ENCODE measurements around the gene SPIRE2. TPM values are rescaled to one million over a fixed set of nuclear protein-coding genes. Genes with fewer than 3 reads are reported as not detected.
"Not testable (repeated sequence)": the region's sequence is repeated elsewhere in the genome, so short reads cannot be mapped to it uniquely, and the experiment has no call there.

The SPIRE2 gene, protein sequence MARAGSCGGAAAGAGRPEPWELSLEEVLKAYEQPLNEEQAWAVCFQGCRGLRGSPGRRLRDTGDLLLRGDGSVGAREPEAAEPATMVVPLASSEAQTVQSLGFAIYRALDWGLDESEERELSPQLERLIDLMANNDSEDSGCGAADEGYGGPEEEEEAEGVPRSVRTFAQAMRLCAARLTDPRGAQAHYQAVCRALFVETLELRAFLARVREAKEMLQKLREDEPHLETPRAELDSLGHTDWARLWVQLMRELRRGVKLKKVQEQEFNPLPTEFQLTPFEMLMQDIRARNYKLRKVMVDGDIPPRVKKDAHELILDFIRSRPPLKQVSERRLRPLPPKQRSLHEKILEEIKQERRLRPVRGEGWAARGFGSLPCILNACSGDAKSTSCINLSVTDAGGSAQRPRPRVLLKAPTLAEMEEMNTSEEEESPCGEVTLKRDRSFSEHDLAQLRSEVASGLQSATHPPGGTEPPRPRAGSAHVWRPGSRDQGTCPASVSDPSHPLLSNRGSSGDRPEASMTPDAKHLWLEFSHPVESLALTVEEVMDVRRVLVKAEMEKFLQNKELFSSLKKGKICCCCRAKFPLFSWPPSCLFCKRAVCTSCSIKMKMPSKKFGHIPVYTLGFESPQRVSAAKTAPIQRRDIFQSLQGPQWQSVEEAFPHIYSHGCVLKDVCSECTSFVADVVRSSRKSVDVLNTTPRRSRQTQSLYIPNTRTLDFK
- 10 to 100 TPM; 51.7 to 80.5 TPM for total RNA-seq

DNA sequence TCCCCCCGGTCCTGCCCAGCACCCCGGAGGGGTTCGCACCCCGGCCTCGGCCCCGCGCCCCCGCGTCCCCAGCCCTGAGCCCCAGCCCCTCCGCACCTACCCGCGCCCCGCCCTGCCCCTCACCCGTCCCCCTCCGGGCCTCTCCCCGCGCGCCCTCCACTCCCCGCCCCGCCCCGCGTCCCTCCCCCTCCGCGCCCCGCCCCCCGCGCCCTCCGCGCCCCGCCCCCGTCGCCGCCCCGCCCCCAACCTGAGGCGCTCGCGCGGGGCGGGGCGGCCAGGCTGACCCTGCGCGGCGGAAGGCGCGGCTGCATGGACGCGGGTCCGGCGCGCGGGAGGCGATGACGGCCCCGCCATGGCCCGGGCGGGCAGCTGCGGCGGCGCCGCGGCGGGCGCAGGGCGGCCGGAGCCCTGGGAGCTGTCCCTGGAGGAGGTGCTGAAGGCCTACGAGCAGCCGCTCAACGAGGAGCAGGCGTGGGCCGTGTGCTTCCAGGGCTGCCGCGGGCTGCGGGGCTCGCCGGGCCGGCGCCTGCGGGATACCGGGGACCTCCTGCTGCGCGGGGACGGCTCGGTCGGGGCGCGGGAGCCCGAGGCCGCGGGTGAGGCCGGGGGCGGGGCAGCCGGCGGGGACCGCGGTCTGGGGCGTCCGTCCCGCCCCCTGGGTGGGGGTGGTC, at the start of gene SPIRE2:
TSS of gene SPIRE2 (plus strand) at position 277 of the 671 bp plus-strand sequence. CDS start at position 353, 76 bp downstream.
- Histone ChIP-seq H3K36me3 (no peaks in the 10 kb centered on the region), H3K27me3 (no peaks in the 10 kb centered on the region), H3K27ac (peak within 1 kb of the TSS; percentile 93), H3K9me3 (no peaks in the 10 kb centered on the region), H3K4me3 (peak within 1 kb of the TSS; percentile 65), H3K9ac (ENCODE audit: low read depth in 2 of 2, low read length in 2 of 2) (peak within 1 kb of the TSS; percentile 93 to 95), H3K4me1 (no peaks in the 10 kb centered on the region)
- peak; percentile 71 for DNase-seq
- TF ChIP-seq CTCF (IDR thresholded peaks at IDR 0.05) = no peak
- intact Hi-C loops (cut with DNase I) = no loop called here

GRCh38 chr16:89779231-89779908, 48.9 kb upstream of the SPIRE2 start:
- DNase-seq = no peak
- Histone ChIP-seq H3K27me3 (no peaks in the 10 kb centered on the region), H3K4me3 (no peak overlapping the region), H3K4me1 (no peaks in the 10 kb centered on the region), H3K9ac (ENCODE audit: low read depth in 2 of 2, low read length in 2 of 2) (no peak overlapping the region), H3K9me3 (no peaks in the 10 kb centered on the region), H3K36me3 (no peaks in the 10 kb centered on the region), H3K27ac (no peak overlapping the region)
- intact Hi-C loops (cut with DNase I) = no loop called here
- TF ChIP-seq CTCF (IDR thresholded peaks at IDR 0.05) = no peak

- H3K4me1 ChIP-seq = no peaks in the 10 kb centered on the region
- H3K27ac ChIP-seq = no peak overlapping the region
- intact Hi-C loops (cut with DNase I) = no loop called here
- H3K4me3 ChIP-seq = no peak overlapping the region
- no peaks in the 10 kb centered on the region for H3K9me3 ChIP-seq
- no peak for DNase-seq
- no peak overlapping the region for H3K9ac ChIP-seq (ENCODE audit: low read depth in 2 of 2, low read length in 2 of 2)
- TF ChIP-seq CTCF (IDR thresholded peaks at IDR 0.05) = no peak
- no peaks in the 10 kb centered on the region for H3K36me3 ChIP-seq
- no peaks in the 10 kb centered on the region for H3K27me3 ChIP-seq
Measured at GRCh38 chr16:89779909-89780305, 48.4 kb upstream of the SPIRE2 start.

GRCh38 chr16:89782489-89782888, 45.8 kb upstream of the SPIRE2 start:
- no peak for DNase-seq
- H3K27me3 ChIP-seq = no peaks in the 10 kb centered on the region
- no peak overlapping the region for H3K9ac ChIP-seq (ENCODE audit: low read depth in 2 of 2, low read length in 2 of 2)
- no peaks in the 10 kb centered on the region for H3K36me3 ChIP-seq
- no peaks in the 10 kb centered on the region for H3K9me3 ChIP-seq
- TF ChIP-seq CTCF (IDR thresholded peaks at IDR 0.05) = no peak
- intact Hi-C loops (cut with DNase I) = no loop called here
- H3K27ac ChIP-seq = no peak overlapping the region
- H3K4me1 ChIP-seq = no peaks in the 10 kb centered on the region
- no peak overlapping the region for H3K4me3 ChIP-seq

DNA sequence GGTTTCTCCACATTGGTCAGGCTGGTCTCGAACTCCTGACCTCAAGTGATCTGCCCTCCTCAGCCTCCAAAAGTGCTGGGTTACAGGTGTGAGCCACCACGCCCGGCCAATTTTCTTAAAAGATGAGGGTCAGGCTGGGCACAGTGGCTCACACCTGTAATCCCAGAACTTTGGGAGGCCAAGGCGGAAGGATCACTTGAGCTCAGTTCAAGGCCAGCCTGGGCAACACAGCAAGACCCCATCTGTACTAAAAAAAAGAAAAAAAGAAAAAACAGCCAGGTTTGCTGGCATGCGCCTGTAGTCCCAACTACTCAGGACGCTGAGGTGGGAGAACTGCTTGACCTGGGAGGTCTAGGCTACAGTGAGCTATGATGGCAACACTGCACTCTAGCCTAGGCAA, 44.3 kb upstream of the SPIRE2 start:
- DNase-seq; H3K27me3 ChIP-seq; H3K4me3 ChIP-seq; H3K27ac ChIP-seq; intact Hi-C loops (cut with DNase I); H3K4me1 ChIP-seq; H3K36me3 ChIP-seq; H3K9me3 ChIP-seq; H3K9ac ChIP-seq (ENCODE audit: low read depth in 2 of 2, low read length in 2 of 2): not testable (repeated sequence)
